HG02571 (cell line): ENCODE measurements around the gene ATP8B2.
"Not testable (repeated sequence)": the region's sequence is repeated elsewhere in the genome, so short reads cannot be mapped to it uniquely, and the experiment has no call there.

Source experiments
- ATAC-seq: cut with Tn5 transposase; IDR thresholded peaks from one replicate; pipeline ENCODE4 v1.9.1; 2021; ENCODE audit warnings: mild to moderate bottlenecking, moderate library complexity; ENCODE audit not compliant: unreplicated experiment

ATP8B2 gene, protein sequence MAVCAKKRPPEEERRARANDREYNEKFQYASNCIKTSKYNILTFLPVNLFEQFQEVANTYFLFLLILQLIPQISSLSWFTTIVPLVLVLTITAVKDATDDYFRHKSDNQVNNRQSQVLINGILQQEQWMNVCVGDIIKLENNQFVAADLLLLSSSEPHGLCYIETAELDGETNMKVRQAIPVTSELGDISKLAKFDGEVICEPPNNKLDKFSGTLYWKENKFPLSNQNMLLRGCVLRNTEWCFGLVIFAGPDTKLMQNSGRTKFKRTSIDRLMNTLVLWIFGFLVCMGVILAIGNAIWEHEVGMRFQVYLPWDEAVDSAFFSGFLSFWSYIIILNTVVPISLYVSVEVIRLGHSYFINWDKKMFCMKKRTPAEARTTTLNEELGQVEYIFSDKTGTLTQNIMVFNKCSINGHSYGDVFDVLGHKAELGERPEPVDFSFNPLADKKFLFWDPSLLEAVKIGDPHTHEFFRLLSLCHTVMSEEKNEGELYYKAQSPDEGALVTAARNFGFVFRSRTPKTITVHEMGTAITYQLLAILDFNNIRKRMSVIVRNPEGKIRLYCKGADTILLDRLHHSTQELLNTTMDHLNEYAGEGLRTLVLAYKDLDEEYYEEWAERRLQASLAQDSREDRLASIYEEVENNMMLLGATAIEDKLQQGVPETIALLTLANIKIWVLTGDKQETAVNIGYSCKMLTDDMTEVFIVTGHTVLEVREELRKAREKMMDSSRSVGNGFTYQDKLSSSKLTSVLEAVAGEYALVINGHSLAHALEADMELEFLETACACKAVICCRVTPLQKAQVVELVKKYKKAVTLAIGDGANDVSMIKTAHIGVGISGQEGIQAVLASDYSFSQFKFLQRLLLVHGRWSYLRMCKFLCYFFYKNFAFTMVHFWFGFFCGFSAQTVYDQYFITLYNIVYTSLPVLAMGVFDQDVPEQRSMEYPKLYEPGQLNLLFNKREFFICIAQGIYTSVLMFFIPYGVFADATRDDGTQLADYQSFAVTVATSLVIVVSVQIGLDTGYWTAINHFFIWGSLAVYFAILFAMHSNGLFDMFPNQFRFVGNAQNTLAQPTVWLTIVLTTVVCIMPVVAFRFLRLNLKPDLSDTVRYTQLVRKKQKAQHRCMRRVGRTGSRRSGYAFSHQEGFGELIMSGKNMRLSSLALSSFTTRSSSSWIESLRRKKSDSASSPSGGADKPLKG

DNA sequence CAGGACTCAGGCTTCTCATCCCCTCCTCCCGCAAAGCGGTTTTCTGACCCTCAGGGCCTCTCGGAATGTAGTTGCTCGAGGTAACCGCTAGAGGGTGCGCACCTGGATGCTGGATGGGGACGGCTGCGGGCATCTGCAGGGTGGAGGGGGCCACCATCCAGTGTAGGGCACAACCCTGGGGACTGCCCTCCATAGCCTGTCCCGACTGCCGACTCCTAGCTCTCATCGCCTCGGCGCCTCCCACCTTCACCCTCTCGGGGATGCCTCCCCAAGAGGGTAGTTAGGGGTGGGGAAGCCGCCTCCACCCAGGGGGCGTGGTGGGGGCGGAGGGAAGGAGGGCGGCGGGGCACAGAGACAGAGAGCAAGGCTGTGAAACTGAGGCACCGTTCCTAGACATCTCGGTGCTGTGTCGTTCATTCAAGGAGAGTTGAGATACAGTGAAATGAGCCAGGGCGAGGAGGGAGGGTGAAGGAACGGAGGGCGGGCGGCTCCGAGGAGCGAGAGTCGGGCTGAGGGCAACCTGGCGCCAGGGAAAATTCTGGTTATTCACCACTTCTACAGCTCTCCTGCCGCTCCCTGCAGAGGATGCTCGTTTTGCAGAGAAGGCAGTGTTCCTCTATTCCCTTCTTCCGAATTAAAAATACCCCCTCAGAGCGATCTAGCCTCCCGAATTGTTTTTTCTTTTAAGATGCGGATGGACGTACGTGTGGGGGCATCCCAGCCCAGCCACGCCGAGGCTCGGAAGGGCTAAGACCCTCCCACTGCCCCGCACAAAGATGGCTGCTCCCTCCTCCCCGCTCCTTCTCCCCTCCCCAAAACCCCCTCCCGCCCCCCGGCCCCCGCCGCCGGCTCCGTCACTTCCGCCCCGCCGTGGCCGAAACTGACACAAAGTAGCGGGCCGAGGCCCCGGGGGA is at the start of gene ATP8B2:
Gene ATP8B2, plus strand, starts transcription at position 857 of the 914 bp plus-strand sequence. CDS start 2,617 bp downstream, outside the sequence.
- ATAC-seq: no peak

GRCh38 chr1:154276797-154277196 is 48.5 kb upstream of the ATP8B2 start:
- no peak for ATAC-seq

GRCh38 chr1:154287591-154287990 is 37.7 kb upstream of the ATP8B2 start:
- ATAC-seq: not testable (repeated sequence)

GRCh38 chr1:154288661-154289060 is 36.7 kb upstream of the ATP8B2 start:
- ATAC-seq: no peak

GRCh38 chr1:154290921-154291320 is 34.4 kb upstream of the ATP8B2 start:
- no peak for ATAC-seq

DNA sequence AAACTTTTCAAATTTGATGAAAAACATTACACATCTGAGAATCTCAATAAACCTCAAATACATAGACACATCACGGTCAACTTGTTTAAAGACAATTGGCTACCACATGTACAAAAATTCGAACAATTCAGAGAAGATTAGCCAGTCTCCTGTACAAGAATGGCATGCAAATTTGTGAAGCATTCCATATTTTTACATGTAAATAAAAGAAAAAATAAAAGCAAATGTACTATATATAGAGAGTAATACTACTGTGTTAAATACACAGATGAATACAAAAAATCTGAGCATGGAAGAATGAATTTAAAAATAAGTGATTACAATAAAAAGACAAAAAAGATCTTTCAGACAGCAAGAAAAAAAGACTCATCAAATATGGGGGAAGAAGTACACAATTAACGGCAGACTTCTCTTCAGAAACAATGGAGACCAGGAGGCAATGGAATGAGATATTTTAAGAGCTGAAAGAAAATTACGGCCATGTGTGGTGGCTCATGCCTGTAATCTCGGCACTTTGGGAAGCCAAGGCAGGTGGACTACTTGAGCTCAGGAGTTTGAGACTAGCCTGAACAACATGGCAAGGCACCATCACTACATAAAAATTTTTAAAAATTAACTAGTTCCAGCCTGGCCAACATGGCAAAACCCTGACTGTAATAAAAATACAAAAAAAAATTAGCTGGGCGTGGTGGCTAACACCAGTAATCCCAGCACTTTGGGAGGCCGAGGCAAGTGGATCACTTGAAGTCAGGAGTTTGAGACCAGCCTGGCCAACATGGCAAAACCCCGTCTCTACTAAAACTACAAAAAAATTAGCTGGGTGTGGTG is 29.7 kb upstream of the ATP8B2 start:
- no peak for ATAC-seq

DNA sequence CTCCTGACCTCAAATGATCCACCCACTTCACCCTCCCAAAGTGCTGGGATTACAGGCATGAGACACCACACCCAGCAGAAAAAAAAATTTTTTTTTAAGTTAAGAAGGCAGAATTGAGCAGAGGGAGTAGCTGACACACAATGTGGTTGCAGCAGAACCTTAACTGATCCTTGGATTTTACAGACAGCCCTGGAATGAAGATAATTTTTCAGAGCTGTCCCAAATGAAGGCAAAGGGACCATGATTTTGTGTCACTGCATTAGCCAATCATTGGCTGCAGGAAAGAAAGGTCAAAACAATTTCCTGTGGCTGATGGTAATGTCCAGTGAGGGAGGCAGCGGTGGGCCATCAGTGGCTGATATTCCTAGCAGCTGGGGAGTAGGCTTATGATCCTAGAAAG is 23.7 kb upstream of the ATP8B2 start:
- no peak for ATAC-seq

DNA sequence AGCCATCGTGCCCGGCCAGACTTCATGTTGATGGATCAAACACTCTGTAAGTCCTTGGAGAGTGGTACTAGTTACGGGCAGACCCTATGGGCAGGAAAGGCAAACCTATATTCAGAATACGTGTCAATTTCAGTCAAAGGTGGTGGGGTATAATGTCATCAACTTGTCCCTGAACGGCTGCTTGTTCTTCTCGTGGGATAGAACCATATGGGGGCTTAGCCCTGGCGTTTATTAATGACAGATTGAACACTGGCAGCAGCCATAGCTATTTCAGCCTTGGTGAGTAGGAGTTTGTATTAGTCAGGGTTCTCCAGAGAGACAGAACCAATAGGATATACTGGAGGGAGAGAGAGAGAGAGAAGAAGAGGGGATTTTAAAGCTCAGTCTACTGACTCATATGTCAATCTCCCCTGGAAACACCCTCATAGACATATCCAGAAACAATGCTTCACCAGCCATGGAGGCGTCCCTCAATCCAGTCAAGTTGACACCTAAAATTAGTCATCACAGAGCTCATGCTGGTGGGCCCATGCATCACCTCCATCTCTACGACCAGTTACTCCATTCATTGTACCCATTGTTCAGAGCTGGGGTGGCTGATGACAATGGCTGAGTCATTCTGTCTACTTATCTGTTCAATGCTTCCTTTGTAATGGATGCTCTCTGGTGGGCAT is 20.5 kb upstream of the ATP8B2 start:
- ATAC-seq: peak; percentile 48

GRCh38 chr1:154306151-154306550 is 19.2 kb upstream of the ATP8B2 start:
- ATAC-seq: no peak

DNA sequence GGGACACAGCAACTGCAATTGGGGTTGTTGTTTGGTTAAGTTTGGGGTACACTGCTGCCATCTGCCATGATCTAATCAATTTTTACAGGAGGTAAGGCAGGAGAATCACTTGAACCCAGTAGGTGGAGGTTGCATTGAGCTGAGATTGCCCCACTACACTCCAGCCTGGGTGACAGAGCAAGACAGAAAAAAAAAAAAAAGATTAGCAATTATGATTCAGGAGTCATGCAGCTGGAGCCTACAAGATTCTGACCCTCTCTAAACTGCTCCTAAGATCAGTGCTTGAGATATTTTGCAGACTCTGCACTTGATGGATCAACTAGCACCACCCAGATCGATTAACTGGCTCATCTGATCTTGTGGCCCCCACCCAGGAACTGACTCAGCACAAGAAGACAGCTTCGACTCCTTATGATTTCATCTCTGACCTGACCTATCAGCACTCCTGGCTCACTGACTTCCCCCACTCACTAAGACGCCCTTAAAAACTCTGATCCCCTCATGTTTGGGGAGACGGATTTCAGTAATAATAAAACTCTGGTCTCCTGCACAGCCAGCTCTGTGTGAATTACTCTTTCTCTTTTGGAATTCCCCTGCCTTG is 17.6 kb upstream of the ATP8B2 start:
- not testable (repeated sequence) for ATAC-seq

- ATAC-seq: not testable (repeated sequence)
Measured at GRCh38 chr1:154309136-154309535, 16.2 kb upstream of the ATP8B2 start.

GRCh38 chr1:154312229-154313065 is 12.9 kb upstream of the ATP8B2 start:
- ATAC-seq: not testable (repeated sequence)

DNA sequence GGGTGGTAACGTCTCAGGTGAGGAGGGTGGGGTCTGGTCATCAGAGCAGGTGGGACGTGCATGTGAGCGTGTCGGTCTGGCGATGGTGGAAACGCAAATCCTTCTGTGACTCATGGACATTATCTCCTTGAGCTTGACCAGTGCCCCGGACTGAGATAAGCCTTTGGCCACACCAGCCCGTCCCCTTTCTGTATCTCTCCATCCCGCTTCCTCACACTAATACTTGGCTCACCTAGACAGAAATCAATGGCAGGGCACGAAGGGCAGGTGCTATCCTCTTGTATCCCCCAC is 12.3 kb upstream of the ATP8B2 start:
- no peak for ATAC-seq

- not testable (repeated sequence) for ATAC-seq
Measured at GRCh38 chr1:154314226-154314625, 11.1 kb upstream of the ATP8B2 start.

GRCh38 chr1:154316704-154317103 is 8.6 kb upstream of the ATP8B2 start:
- no peak for ATAC-seq

DNA sequence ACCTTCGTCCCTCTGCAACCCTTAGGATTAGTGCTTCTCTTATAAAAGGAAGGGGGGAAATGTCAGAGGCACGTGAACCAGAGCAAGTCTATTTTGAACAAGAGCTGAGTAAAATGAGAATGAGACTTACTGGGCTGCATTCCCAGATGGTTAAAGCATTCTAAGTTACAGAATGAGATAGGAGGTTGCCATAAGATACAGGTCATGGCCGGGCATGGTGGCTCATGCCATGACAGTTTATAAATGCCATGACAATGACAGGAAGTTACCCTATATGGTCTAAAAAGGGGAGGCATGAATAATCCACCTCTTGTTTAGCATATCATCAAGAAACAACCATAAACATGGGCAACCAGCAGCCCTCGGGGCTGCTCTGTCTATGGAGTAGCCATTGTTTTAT is 6.9 kb upstream of the ATP8B2 start:
- no peak for ATAC-seq

GRCh38 chr1:154320882-154321608 is 4.3 kb upstream of the ATP8B2 start, which contains the start of gene AQP10:
Gene AQP10 (plus strand): TSS chr1:154321093. CDS start chr1:154321156, 63 bp downstream.
- no peak for ATAC-seq
